GM21825 (cell line): ENCODE measurements around the gene ZSCAN29.
"Not testable (repeated sequence)": the region's sequence is repeated elsewhere in the genome, so short reads cannot be mapped to it uniquely, and the experiment has no call there.

ENCODE experiments used
- ATAC-seq: cut with Tn5 transposase; IDR thresholded peaks from one replicate; pipeline ENCODE4 v1.9.1; 2021; ENCODE audit warnings: mild to moderate bottlenecking, moderate library complexity; ENCODE audit not compliant: unreplicated experiment

The ZSCAN29 gene

GRCh38 chr15:43370975-43371974 lies at the start of gene ZSCAN29, which contains the start of gene TUBGCP4:
Gene ZSCAN29, minus strand, starts transcription at chr15:43371043. Its CDS starts 1,130 bp downstream, at chr15:43369913.
Gene TUBGCP4, plus strand, starts transcription at chr15:43371101. Its CDS starts 254 bp downstream, at chr15:43371355.
- ATAC-seq, result peak; percentile 68

- ATAC-seq, result no peak
Observed at GRCh38 chr15:43420435-43420834, 49.6 kb upstream of the ZSCAN29 start.

- ATAC-seq, result no peak
Observed at GRCh38 chr15:43414196-43414595, 43.4 kb upstream of the ZSCAN29 start.

GRCh38 chr15:43412096-43412495 lies 41.3 kb upstream of the ZSCAN29 start:
- no peak for ATAC-seq

GRCh38 chr15:43410572-43411214 lies 39.9 kb upstream of the ZSCAN29 start:
- ATAC-seq, result no peak

GRCh38 chr15:43408789-43409188 lies 37.9 kb upstream of the ZSCAN29 start:
- no peak for ATAC-seq

GRCh38 chr15:43406808-43407207 lies 36.0 kb upstream of the ZSCAN29 start:
- no peak for ATAC-seq

GRCh38 chr15:43406189-43406588 lies 35.3 kb upstream of the ZSCAN29 start:
- ATAC-seq, result no peak

- ATAC-seq, result no peak
Observed at GRCh38 chr15:43404130-43404529, 33.3 kb upstream of the ZSCAN29 start.

- ATAC-seq, result no peak
Observed at GRCh38 chr15:43403616-43404015, 32.8 kb upstream of the ZSCAN29 start.

GRCh38 chr15:43402255-43402654 lies 31.4 kb upstream of the ZSCAN29 start:
- ATAC-seq, result no peak

GRCh38 chr15:43393592-43393991 lies 22.7 kb upstream of the ZSCAN29 start:
- ATAC-seq, result not testable (repeated sequence)

- no peak for ATAC-seq
Observed at GRCh38 chr15:43390723-43391122, 19.9 kb upstream of the ZSCAN29 start.

GRCh38 chr15:43383070-43383469 lies 12.2 kb upstream of the ZSCAN29 start:
- no peak for ATAC-seq

- ATAC-seq, result no peak
Observed at GRCh38 chr15:43382310-43382709, 11.5 kb upstream of the ZSCAN29 start.

- ATAC-seq, result no peak
Observed at GRCh38 chr15:43378601-43379000, 7.8 kb upstream of the ZSCAN29 start.

- ATAC-seq, result no peak
Observed at GRCh38 chr15:43376017-43376705, 5.3 kb upstream of the ZSCAN29 start.

- peak; percentile 30 for ATAC-seq
Observed at GRCh38 chr15:43370310-43370974, 401 bp downstream of the ZSCAN29 start.

- no peak for ATAC-seq
Observed at GRCh38 chr15:43361313-43361903, 9.4 kb downstream of the ZSCAN29 start.

GRCh38 chr15:43360821-43361220 lies 10.0 kb downstream of the ZSCAN29 start:
- no peak for ATAC-seq
